Measurements from ENCODE around the gene TPM4.

TPM4 gene

DNA sequence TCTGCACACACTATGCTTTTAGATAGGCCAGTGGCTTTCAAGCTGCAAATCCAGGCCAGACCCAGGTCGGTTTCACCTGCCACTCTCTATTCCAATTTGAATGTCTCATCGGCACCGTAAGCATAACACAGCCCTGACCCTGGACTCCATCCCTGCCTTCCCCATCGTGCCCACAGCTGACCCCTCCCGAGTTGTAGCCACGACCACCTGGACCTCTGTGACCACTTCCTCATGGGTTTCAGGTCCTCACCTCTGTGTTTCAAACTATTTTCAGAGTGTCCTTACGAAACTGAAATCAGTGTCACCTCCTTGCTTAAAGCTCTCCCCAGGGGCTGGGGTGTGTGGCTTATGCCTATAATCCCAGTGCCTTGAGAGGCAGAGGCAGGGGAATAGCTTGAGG, 58.2 kb downstream of the TPM4 start:
- no peak for DNase-seq

DNA sequence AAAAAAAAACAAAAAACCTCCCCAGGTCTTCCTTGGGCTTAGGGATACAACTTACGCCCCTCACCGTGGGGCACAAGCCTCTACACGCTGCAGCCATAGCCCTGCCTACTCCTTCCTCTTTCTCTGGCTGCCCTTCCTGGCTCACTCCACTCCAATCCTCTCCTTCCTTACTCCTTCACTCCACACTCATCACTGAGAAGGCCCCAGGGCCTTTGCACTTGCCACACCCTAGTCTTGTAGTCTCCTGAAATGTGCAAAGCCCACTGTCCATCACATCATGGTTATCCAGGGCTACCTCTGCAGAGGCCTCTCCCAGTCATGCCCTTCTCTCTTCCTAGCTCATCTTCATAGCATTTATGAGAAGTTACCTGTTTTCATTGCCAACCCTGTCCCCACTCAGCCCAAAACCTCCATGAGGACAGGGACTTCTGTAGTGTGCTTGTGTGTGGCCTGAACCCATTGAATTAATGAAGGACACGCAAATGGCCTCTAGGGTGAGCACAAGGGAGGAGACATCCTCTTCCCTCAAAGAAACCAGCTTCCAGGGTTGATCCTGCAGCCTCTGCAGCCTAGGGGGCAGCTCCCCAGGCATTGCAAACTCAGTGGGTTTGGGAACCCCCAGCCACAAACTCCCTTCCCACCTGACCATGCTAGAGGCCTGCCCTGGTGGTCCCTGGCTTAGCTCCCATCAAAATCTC, 59.3 kb downstream of the TPM4 start:
- no peak for DNase-seq

DNA sequence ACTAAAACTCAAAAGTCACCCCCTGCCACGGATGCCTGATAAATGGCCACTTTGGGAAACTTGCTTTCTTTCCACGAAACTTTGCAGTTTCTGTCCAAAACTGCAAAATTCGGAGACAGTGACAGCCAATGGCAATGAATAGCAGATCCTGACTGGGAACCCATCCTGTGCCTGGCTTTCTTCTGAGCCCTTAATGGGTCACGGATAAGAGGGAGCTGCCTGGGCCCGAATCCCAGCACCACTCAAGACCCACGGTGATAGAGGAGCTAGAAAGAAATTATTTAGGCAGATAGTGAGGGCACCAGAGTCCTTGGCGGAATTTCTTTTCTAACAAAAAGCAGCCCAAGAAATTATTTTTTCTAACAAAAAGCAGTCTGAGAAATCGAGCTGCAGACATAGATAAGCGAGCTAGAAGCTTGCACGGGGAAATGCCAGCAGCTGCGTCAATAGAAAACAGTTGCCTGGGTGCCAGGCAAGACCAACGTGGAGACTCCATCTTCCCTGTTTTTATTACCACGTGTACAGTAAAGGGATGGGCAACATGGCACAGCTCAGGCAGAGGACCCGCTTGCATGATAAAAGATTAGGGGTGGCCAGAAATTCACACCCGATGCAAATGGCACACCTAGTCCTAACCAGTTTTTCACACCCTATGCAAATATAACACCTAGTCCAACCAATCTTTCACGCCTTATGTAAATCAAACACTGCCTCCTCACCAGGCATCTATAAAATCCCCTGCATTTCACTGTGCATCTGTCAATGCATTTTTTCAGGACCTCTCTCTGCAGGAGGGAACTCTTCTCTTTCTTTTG, 60.1 kb downstream of the TPM4 start:
- peak; percentile 52 for DNase-seq

DNA sequence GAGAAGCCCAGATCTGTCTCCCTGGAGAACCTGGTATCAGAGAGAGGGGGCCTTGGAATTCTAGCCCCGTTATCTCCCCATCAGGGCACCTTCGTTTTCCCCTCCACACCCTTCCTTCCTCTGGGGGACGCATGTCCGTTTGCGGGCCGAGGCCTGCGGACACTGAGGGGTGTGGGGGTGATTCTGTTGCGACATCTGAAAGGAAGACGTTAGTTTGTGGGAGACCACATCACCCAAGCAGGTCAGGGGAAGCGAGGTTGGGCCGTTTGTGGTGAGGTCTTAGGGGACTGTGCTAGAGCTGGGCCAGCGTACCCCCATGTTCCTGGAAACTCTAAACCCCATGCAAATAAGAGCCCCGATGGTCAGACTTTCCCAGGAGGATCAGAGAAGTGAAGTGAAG, 63.5 kb downstream of the TPM4 start:
- no peak for DNase-seq

DNA sequence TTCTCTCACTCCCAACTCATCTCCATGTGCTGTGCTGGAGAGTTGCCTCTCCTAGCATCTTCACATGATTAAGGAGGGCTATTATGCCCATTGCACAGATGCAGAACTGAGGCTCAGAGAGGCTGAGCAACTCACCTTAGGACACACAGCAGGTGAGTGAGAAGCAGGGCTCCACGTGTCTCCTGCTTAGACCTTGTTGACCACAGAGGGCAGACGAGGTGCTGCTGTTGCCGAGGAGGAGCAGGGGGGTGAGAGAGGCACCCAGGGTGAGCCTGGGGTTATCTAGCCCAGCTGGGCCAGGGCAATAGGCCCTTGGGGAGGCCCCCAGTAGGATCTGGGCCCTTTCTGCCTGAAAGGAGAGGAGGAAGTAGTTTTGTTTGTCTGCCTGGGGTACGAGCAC, 64.7 kb downstream of the TPM4 start:
- DNase-seq, result no peak

DNA sequence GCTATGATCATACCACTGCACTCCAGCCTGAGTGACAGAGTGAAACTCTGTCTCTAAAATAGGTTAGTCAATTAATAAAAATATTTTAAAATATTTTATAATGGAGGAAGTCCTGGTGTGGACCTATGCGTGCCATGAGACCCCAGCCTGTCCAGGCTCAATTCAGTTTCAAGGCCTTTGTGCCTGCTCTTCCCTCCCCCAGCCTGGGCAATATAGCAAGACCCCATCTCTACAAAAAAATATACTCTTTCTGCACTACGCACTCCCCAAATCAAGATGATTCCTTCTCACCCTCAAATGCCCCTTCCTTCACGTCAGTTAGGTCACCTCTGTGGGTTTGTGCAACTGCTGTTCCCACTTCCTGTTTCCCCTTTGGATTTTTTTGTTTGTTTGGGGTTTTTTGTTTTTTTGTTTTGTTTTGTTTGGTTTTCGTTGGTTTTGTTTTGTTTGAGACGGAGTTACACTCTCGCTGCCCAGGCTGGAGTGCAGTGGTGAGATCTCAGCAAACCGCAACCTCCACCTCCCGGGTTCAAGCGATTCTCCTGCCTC, 65.8 kb downstream of the TPM4 start:
- DNase-seq, result no peak

DNA sequence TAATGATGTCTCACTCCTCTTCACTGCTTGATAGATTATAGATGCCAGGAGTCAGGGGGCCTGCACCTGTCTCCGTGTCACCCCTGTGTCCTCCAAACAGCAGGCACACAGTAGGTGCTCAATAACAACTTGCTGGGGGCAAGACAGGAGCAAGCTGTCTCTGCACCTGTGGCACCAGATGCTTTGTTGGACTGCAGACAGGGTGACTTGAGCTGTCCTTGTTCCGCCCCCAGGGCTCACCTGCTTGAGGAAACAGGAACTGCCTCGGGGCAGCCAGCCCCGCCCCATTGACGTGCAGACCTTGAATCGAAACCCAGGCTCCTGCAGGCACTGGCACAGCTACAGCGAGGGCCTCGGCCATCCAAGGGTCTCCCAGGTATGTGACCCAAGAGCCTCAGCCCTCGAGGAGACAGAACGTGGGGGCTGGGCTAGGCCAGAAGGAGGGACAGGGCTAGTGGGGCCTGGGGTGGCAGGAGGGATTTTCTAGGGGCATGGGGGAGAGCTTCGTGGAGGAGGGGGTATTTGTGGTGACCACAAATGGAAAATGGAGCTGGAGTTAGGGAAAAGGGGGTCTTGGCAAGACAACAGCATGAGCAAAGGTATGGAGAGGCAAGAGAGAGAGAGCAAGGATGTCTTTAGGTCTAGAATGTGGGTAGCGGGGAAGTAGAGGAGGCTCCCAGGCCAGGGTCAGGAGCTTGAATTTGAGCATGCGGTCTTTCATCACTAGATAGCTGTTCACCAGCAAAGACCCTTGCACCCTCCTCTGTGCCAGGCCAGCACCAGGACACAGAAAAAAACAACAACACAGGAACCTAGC, 67.3 kb downstream of the TPM4 start, which contains the start of gene HSH2D:
Gene HSH2D, plus strand, starts transcription at position 287 of the 817 bp plus-strand sequence. CDS start 5,066 bp downstream, outside the sequence.
- peak; percentile 91 for DNase-seq

DNA sequence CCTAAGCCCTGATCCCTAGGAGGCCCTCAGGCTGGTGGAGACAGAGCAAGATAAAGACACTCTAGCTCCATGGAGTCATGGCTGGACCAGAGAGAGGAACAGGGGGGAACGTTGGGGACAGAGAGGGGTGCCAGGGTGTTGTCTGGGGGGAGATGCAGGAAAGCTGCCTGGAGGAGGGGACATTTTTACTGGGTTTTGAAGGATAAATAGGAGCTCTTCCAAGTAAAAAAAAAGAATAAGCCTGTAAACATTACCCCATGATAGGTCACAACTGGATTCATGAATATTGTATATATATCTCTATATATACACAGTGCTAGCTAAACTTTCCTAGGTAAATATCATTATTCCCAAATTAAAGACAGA, 67.9 kb downstream of the TPM4 start:
- DNase-seq, result no peak

DNA sequence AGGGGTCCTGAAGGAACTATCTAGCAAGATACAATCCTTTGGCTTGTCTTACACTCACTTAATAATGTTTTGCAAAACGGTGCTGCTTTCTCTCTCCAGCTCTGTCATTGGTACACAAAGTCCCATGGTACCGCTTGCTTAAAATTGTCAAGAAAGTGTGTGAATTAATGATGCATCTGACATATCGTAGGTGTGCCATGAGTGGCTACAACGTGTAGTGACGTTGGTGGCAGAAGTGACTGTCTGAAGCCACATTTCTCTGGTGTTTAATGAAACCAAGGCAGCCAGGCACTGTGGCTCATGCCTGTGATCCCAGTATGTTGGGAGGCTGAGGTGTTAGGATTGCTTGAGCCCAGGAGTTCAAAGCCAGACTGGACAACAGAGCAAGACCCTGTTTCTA, 69.8 kb downstream of the TPM4 start:
- DNase-seq, result no peak

DNA sequence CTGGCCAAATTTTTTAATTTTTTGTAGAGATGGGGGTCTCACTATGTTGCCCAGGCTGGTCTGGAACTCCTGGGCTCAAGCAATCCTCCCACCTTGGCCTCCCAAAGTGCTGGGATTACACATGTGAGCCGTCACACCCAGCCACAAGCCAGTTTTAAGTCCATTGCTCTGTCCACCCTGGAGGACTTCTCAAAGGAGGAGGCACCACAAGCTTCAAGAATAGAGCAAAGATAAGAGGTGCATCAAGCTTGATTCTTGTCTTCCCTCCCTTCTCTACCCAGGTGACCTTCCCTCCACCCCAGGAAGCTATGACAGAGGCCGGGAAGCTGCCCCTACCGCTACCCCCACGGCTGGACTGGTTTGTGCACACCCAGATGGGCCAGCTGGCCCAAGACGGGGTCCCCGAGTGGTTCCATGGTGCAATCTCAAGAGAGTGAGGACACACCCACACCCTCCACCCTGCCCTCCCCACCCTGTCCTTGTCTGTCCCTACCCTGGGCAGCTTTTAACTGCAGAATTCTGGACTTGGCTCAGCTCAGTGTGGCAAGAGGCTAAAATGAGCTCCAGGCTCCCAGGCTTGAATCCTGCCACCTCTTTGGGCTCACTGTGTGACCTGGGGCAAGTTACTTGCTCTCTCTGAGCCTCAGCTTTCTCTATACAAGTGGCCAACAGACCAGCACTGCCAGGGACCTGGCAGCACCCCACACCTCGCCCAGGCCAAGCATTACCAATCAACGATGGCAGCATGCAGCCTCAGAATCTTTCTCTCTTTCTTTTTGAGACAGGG, 72.3 kb downstream of the TPM4 start:
- no peak for DNase-seq

Measured in DMS53 (cell line).